Peyer's patch (tissue), 4 donors: Measurements from ENCODE around the gene TOM1L2.

Experiments used
- CTCF ChIP-seq, 6 experiments: fragments of 450-650 bp in 4 of 6; fragments of 200-600 bp in 2 of 6; sonication (generic) in 1 of 6; IDR thresholded peaks; one replicate each; pipeline ENCODE4 v1.5.1; 2017 to 2019; ENCODE audit warnings: antibody characterized with exemption in 6 of 6, mild to moderate bottlenecking in 3 of 6, moderate library complexity in 1 of 6
- POLR2A ChIP-seq, 2 donors: fragments of 450-650 bp; IDR thresholded peaks; one replicate each; pipeline ENCODE4 v1.5.1; 2017; ENCODE audit warnings: antibody characterized with exemption in 2 of 2, mild to moderate bottlenecking in 2 of 2, moderate library complexity in 2 of 2

- no peak for TF ChIP-seq CTCF (IDR thresholded peaks at IDR 0.05)
- TF ChIP-seq POLR2A (IDR thresholded peaks at IDR 0.05) = no peak
These were observed 107.2 kb downstream of the TOM1L2 start for GRCh38 chr17:17865035-17865434.
